ENCODE measurements around the gene CFTR. TPM values are rescaled to one million over a fixed set of nuclear protein-coding genes. Genes with fewer than 3 reads are reported as not detected.

CFTR gene
- total and polyA plus RNA-seq, 9 of the 15 experiments (the other 6 are each of a cell fraction or from before 2014, with no cell fraction given), result 0.20 TPM; not detected in 8

GRCh38 chr7:117637937-117638336, 158.1 kb downstream of the CFTR start:
- Histone ChIP-seq H3K36me3 (ENCODE audit: control insufficient read depth, insufficient read depth, low read length) (no peaks in the 10 kb centered on the region), H3K27me3 (ENCODE audit: control insufficient read depth in 2 of 2, insufficient read depth in 2 of 2, low read length in 2 of 2) (no peaks in the 10 kb centered on the region), H3K9me1 (ENCODE audit: control insufficient read depth, insufficient read depth, low read length) (no peaks in the 10 kb centered on the region), H3K4me2 (ENCODE audit: insufficient read depth, low read length) (no peak overlapping the region), H4K20me1 (replicated peaks; ENCODE audit: control insufficient read depth, insufficient read depth, low read length) (no peaks in the 10 kb centered on the region), H3K4me3 (no peak overlapping the region), H3K27ac (ENCODE audit: extremely low read depth, low read depth, low read length) (no peak overlapping the region), H3K9me3 (replicated peaks; ENCODE audit: control insufficient read depth, insufficient read depth, low read depth, low read length) (no peaks in the 10 kb centered on the region), H3K9ac (ENCODE audit: insufficient read depth in 1 of 2, low read depth in 2 of 2, low read length in 2 of 2) (no peak overlapping the region), H2AFZ (ENCODE audit: low read depth, low read length) (no peak overlapping the region), H3K4me1 (replicated peaks in 1 of 2; ENCODE audit: control insufficient read depth in 2 of 2, insufficient read depth in 2 of 2, low read length in 2 of 2) (no peaks in the 10 kb centered on the region), H3K79me2 (ENCODE audit: control insufficient read depth, insufficient read depth, low read length) (no peaks in the 10 kb centered on the region)
- CTCF ChIA-PET (ENCODE audit: low intra/inter-chr PET ratio), result no interaction called here
- TF ChIP-seq CREB1 (IDR thresholded peaks at IDR 0.05) (no peak), CREB1 (CRISPR knock-in tag; IDR thresholded peaks at IDR 0.05) (no peak), CBX2 (IDR thresholded peaks at IDR 0.05; ENCODE audit: insufficient read depth, low read length, poor library complexity, severe bottlenecking) (no peak), TBL1XR1 (IDR thresholded peaks at IDR 0.05; ENCODE audit: low read length in 2 of 2) (no peak), MEF2D (tag; conservative IDR thresholded peaks at IDR 0.05; ENCODE audit: low read depth) (no peak), ZEB2 (IDR thresholded peaks at IDR 0.05) (no peak), STAT5B (CRISPR knock-in tag; IDR thresholded peaks at IDR 0.05) (no peak), CTBP1 (IDR thresholded peaks at IDR 0.05; ENCODE audit: borderline replicate concordance) (no peak), SMARCC2 (IDR thresholded peaks at IDR 0.05; ENCODE audit: low read depth) (no peak), RHOXF2B (CRISPR knock-in tag; conservative IDR thresholded peaks at IDR 0.05) (no peak), TAF7 (tag; IDR thresholded peaks at IDR 0.05) (no peak), ZNF408 (CRISPR knock-in tag; IDR thresholded peaks at IDR 0.05; ENCODE audit: low read depth) (no peak), ZSCAN32 (CRISPR knock-in tag; IDR thresholded peaks at IDR 0.05) (no peak), ERF (CRISPR knock-in tag; IDR thresholded peaks at IDR 0.05) (no peak), HLTF (IDR thresholded peaks at IDR 0.05) (no peak), KHSRP (IDR thresholded peaks at IDR 0.05) (no peak), MLLT1 (IDR thresholded peaks at IDR 0.05) (no peak), PTRF (tag; IDR thresholded peaks at IDR 0.05) (no peak), TARDBP (IDR thresholded peaks at IDR 0.05) (no peak)
- TF ChIP-seq, protein P1, sequence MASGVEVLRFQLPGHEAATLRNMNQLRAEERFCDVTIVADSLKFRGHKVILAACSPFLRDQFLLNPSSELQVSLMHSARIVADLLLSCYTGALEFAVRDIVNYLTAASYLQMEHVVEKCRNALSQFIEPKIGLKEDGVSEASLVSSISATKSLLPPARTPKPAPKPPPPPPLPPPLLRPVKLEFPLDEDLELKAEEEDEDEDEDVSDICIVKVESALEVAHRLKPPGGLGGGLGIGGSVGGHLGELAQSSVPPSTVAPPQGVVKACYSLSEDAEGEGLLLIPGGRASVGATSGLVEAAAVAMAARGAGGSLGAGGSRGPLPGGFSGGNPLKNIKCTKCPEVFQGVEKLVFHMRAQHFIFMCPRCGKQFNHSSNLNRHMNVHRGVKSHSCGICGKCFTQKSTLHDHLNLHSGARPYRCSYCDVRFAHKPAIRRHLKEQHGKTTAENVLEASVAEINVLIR (CRISPR knock-in tag; IDR thresholded peaks at IDR 0.05), result no peak
- TF ChIP-seq, protein P2, sequence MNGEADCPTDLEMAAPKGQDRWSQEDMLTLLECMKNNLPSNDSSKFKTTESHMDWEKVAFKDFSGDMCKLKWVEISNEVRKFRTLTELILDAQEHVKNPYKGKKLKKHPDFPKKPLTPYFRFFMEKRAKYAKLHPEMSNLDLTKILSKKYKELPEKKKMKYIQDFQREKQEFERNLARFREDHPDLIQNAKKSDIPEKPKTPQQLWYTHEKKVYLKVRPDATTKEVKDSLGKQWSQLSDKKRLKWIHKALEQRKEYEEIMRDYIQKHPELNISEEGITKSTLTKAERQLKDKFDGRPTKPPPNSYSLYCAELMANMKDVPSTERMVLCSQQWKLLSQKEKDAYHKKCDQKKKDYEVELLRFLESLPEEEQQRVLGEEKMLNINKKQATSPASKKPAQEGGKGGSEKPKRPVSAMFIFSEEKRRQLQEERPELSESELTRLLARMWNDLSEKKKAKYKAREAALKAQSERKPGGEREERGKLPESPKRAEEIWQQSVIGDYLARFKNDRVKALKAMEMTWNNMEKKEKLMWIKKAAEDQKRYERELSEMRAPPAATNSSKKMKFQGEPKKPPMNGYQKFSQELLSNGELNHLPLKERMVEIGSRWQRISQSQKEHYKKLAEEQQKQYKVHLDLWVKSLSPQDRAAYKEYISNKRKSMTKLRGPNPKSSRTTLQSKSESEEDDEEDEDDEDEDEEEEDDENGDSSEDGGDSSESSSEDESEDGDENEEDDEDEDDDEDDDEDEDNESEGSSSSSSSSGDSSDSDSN (IDR thresholded peaks at IDR 0.05; ENCODE audit: borderline replicate concordance in 1 of 2, low read depth in 2 of 2, low read length in 2 of 2), result no peak
- FAIRE-seq (no peak), DNase-seq (ENCODE audit: extremely low read depth in 1 of 4, low spot score in 3 of 4) (no peak), ATAC-seq (no peak)
- in situ Hi-C loops (cut with MboI) (no loop called here), intact Hi-C loops (cut with micrococcal nuclease) (no loop called here)
- POLR2A ChIA-PET, result no interaction called here
- 0% methylated on average over 2 of the region's 2 CpGs for whole genome bisulfite sequencing (ENCODE audit: insufficient coverage, low coverage, missing lambda C conversion rate)
- no TSS peak for BruUV-seq (replicated peaks)
